RWPE1 (cell line): ENCODE results near the gene LOXL4.

ENCODE experiments used
- CTCF ChIA-PET: fragments of 350-600 bp; sonication (Branson Sonifier 250); formaldehyde crosslinking; extraction: SDS; loops from one replicate; lab custom pipeline; 2021; lab: Yijun Ruan, JAX
- POLR2A ChIA-PET: fragments of 400-600 bp; formaldehyde crosslinking; extraction: SDS; loops from one replicate; lab custom pipeline; 2020; ENCODE audit warnings: antibody characterized with exemption; ENCODE audit not compliant: low non-redundant PET; lab: Yijun Ruan, JAX
- DNase-seq: peaks from one replicate; pipeline ENCODE4 v3.0.0; 2012; ENCODE audit warnings: low spot score
- H3K27ac ChIP-seq: fragments of 450-650 bp; 2 replicates; pipeline ENCODE4 v1.5.1; 2017
- TF ChIP-seq, protein P1 (sequence below): fragments of 450-650 bp; conservative IDR thresholded peaks from 2 replicates; pipeline ENCODE4 v1.5.1; 2017; ENCODE audit warnings: low read depth, mild to moderate bottlenecking

The LOXL4 gene

DNA sequence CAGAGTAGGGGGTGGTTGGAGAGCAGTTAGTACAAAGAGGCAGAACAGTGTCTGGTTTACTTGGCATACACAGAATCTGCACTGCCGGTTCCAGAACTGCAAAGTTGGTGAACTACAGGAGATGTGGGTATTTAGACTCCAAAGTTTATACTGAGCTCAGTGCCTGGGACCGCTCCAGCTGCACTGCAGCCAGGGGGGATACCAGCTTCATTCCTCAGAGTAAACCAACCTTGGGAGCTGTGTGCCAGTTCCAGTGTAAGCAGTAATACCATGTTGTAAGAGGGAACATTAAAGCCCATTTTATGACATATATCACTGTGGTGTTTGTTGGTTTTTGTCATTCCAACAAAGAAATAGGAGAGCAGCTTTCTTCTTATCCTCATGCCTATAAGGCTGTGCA lies 23.4 kb downstream of the LOXL4 start:
- CTCF ChIA-PET = interaction anchor here (0.5 kb wide), 1 partner anchor 65 kb away, joined by 3 read pairs; no protein-coding TSS in a partner anchor
- TF ChIP-seq, protein P1, sequence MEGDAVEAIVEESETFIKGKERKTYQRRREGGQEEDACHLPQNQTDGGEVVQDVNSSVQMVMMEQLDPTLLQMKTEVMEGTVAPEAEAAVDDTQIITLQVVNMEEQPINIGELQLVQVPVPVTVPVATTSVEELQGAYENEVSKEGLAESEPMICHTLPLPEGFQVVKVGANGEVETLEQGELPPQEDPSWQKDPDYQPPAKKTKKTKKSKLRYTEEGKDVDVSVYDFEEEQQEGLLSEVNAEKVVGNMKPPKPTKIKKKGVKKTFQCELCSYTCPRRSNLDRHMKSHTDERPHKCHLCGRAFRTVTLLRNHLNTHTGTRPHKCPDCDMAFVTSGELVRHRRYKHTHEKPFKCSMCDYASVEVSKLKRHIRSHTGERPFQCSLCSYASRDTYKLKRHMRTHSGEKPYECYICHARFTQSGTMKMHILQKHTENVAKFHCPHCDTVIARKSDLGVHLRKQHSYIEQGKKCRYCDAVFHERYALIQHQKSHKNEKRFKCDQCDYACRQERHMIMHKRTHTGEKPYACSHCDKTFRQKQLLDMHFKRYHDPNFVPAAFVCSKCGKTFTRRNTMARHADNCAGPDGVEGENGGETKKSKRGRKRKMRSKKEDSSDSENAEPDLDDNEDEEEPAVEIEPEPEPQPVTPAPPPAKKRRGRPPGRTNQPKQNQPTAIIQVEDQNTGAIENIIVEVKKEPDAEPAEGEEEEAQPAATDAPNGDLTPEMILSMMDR = no peak
- H3K27ac ChIP-seq = no peak overlapping the region
- POLR2A ChIA-PET = no interaction called here
- no peak for DNase-seq

DNA sequence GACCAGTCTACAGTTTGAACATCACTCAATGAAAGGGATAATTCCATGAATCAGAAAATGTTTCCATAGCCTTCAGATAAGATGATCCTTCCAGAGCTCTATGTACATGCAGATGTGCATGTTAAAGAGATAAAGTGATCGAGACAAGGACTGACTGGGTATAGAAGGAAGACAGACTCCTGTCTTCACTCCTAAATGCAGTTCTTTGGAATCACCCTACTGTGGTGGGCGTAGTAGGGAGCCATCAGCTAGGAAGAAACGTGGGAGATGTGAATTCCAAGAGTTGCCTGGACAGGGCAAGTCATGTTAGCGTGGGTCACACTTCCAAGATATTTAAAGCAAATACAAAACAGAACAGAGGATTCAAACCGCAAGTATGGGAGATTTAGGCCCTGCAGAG lies 23.9 kb downstream of the LOXL4 start:
- TF ChIP-seq, protein P1 = no peak
- ChIA-PET CTCF (interaction anchor here (0.6 to 1.4 kb wide), 2 partner anchors 65 to 1631 kb away, joined by 5 to 10 read pairs; no protein-coding TSS in a partner anchor), POLR2A (no interaction called here)

DNA sequence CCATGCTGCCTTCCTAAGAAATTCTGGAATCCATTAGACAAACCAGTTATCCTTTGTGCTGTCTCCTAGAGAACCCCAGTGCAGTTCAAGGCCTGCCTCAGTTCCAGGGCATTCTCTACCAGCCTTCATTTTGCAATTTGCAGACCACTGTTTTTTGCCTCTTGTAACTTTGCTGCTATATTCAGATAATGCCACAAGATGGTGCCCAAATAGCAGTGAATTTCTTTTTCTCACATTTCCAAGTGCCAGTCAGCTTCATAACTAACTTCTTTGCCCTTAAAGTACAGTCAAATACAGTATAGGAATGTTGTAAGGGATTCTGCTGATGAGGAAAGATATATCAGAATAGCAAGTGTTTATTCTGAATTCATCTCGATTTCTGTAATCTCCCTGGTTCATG lies 25.2 kb downstream of the LOXL4 start:
- H3K27ac ChIP-seq = no peak overlapping the region
- TF ChIP-seq, protein P1 = peak; percentile 44
- CTCF ChIA-PET = interaction anchor here (0.6 to 1.4 kb wide), 6 partner anchors 34 to 498 kb away, joined by 3 to 10 read pairs (median 6); no protein-coding TSS in a partner anchor
- POLR2A ChIA-PET = no interaction called here
- no peak for DNase-seq

More for the DNA sequence above, 23.9 kb downstream of the LOXL4 start:
- no peak overlapping the region for H3K27ac ChIP-seq
- DNase-seq = no peak

DNA sequence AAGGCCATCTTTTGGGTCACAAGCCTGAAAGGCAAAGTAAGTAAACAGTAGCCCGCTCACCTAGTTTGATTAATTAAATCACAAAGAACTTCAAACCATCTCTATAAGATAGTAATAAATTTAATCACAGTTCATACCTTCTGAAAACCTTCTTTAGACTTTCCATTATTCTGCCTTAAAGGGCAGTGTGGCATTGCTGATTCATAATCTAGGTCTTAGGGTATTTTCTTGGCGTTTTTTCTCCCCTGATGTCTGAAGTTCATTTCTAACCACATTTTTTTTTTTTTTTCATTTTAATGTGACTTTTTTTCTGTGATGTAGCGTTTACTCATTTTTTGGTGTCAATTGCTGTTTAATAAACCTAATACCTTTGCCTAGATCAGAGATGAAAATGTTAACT lies 27.5 kb downstream of the LOXL4 start:
- TF ChIP-seq, protein P1 = no peak
- ChIA-PET CTCF (no interaction called here), POLR2A (no interaction called here)
- H3K27ac ChIP-seq = no peak overlapping the region
- no peak for DNase-seq

DNA sequence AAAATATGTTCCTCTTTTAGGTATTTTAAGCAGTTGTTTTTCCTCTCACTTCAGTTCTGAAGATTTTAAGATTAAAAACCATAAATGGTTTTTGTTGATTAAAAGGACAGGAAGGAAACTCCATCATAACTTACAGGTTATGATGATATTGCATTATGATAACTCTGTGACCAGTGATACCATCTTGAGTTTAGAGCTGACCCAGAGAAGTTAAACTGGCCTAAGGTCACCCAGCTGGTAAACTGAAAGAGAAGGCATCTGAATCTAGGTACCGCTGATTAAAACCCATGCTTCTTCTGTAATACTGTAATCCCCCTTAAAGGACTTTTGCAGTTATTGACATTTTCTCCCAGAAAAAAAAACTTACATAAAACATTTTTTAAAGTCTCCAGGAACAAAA lies 29.6 kb downstream of the LOXL4 start:
- TF ChIP-seq, protein P1 = no peak
- DNase-seq = no peak
- ChIA-PET CTCF (interaction anchor here (0.6 kb wide), 2 partner anchors 38 to 101 kb away, joined by 3 to 6 read pairs; no protein-coding TSS in a partner anchor), POLR2A (no interaction called here)
- no peak overlapping the region for H3K27ac ChIP-seq

DNA sequence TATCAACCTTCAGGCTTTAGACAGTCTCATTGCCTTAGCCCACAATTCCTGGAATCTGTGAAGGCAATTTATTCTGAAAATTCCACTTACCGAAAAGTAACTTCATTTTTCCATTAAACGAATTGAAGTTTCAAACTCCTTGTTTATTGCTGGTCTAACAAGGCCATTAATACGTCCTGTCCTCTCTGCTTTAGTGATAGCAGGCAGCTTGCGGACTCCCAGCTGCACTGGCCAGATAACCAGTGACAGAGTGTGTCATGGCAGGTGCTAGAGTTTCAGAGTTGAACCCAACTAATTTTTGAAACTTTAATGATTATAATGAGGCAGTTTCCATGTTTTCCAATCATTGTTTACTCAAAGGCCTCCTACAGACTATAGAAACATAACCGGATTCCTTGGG lies 31.1 kb downstream of the LOXL4 start:
- POLR2A ChIA-PET = no interaction called here
- CTCF ChIA-PET = interaction anchor here (1.7 kb wide), 1 partner anchor 67 kb away, joined by 6 read pairs; no protein-coding TSS in a partner anchor
- no peak for DNase-seq
- no peak overlapping the region for H3K27ac ChIP-seq
- TF ChIP-seq, protein P1 = no peak
